Activated CD8-positive, alpha-beta memory T cell treated with anti-CD3 and anti-CD28 coated beads, Interleukin-2, amount 50 U/mL, for 24 hours (primary cell): Measurements from ENCODE around the gene LONP2.
"Not testable (repeated sequence)": the region's sequence is repeated elsewhere in the genome, so short reads cannot be mapped to it uniquely, and the experiment has no call there.

Source experiments
- DNase-seq: peaks from one replicate; pipeline ENCODE4 v3.0.0-alpha.2; 2020; ENCODE audit errors: extremely low read depth

Gene LONP2

DNA sequence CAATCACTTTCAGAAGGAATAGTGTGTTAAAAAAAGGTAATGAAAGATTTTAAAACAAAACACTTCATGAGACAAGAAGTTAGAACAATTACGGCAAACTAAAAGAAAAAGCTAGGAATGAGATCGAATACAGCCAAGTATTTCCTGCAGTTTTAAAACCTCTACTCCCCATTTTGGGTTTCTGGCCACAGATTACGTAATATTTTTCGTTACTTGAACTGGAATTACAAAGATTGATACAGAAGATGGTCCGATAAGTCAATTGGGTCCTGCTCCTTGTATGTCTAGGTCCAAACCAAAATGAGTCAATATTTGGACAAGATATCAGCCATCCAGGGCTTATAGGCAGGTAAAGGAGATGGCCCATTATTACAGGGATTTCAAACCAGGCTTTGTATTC is 88.9 kb downstream of the LONP2 start:
- no peak for DNase-seq

- DNase-seq: no peak
These were observed 90.2 kb downstream of the LONP2 start for GRCh38 chr16:48334325-48334724.

DNA sequence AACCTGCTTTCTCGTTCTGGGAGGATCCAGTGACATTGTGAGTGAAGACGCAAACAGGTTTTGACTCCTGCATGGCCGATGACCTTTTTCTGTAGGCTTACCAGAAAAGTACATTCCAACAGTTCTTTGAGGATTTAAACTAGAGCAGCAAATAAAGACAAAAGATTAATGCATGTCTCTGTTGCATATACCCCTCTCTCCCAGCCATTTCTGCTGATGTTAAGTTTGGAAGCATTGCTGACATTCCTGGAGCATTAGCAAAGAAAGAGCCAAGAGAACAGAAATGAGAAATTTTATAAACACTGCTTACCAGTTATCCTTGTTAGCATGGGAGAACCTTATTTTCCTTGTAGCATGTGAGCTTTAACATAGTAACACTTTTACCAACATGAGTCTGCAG is 91.9 kb downstream of the LONP2 start:
- no peak for DNase-seq

DNA sequence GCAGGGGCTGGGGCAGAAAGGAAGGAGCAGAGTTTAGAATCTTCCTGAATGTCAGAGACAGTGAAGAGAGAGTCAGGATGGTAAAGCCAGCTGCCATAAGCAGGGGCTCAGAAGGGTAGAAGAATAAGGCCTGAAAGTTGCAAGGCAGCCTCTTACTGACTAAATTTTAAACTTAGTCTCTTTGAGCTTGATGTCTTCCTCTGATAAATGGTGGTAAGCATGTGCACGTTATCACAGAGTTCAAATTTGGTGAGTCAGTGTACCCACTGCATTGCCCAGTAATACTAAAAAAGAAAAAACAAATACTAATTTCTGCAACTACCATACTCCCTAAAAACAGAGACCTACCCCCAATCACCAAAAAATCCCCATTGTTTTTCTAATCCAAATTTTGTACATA is 96.0 kb downstream of the LONP2 start:
- no peak for DNase-seq

GRCh38 chr16:48342591-48342990 is 98.5 kb downstream of the LONP2 start:
- DNase-seq: no peak

DNA sequence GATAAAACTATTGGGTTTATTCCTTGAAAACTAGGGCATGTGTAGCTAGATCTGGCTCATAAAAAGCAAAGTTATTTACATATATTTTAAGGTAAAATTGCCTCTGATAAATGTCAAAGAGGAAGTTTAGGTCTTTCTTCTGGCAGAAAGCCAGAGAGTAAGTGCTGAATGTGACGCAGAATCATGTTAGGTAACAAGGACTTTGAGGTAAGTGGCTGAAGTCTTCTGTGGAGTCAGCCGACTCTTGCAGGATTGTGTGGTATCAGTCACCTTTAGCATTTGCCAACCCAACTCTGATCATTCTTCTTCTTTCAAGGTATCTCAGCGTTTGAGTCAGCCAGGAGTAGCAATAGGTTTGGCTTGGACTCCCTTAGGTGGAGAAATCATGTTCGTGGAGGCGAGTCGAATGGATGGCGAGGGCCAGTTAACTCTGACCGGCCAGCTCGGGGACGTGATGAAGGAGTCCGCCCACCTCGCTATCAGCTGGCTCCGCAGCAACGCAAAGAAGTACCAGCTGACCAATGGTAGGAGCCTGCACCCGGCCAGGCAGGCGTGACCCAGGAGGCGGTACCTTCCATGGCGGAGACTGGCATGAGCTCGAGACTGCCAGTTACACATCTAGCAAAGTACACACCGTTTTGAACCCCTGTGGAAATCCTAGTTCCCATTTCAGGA is 103.2 kb downstream of the LONP2 start:
- DNase-seq: no peak

DNA sequence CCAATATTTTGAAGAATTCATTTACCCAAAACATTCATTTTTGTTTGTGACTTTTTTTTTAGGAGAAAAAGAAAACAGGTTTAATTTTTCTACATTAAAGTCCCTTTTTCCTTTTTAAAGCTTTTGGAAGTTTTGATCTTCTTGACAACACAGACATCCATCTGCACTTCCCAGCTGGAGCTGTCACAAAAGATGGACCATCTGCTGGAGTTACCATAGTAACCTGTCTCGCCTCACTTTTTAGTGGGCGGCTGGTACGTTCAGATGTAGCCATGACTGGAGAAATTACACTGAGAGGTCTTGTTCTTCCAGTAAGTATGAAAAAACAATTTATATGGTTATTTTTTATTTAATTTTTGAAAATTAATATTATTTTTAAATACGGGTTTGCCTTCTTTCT is 103.9 kb downstream of the LONP2 start:
- DNase-seq: no peak

DNA sequence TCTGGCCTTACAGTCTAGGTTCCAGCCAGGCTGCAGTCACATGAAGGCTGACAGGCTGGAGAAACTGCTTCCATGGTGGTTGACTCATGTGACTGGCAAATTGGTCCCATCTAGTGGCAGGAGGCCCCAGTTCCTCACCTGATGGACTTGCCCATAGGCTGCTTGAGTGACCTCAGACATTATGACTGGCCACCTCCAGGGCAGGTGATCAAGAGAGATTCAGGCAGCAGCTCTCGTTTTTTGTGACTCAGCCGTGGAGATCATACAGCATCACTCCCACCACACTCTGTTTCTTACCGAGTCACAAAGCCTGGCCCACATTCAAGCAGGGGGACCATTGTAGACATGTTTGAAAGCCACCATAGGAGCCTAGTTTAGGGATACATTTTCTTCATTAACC is 106.6 kb downstream of the LONP2 start:
- DNase-seq: no peak

GRCh38 chr16:48352648-48353390 is 108.7 kb downstream of the LONP2 start:
- no peak for DNase-seq

GRCh38 chr16:48353565-48354163 is 109.6 kb downstream of the LONP2 start:
- peak; percentile 13 for DNase-seq

- DNase-seq: not testable (repeated sequence)
These were observed 110.3 kb downstream of the LONP2 start for GRCh38 chr16:48354385-48354784.

GRCh38 chr16:48354877-48355855 is 111.1 kb downstream of the LONP2 start:
- DNase-seq: no peak

DNA sequence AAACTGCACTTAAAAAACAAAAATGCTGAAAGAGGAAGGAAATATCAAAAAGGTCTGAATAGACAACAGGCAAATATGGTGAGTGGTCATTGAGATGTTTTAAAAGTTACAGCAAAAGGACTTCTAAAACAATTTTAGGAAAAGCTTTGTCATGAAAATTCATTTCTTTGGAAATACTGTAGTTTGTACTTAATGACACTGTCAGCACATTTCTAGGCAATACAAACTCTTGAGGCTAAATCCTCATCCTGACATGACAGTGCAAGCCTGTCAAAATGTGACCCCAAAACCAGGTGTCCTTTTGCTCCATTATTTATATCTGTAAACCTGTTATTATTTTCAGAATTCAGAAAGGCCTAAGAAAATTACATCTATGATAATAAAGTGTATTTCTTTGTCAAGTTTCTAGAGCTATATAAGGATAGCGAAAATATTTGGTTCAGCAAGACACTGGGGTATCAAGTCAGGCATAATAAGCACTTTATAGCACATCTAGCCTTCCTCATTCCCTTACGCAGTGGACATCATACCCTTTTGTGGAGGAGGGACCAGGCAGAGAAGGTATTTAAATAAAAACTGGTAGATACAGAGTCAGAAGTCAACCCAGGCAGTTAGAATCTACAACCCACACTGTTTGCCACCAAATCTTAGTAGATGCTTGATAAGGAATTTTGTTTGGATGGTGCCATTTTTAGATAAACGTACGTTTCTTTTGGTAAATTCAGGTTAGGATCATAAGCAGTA is 112.7 kb downstream of the LONP2 start:
- DNase-seq: no peak

DNA sequence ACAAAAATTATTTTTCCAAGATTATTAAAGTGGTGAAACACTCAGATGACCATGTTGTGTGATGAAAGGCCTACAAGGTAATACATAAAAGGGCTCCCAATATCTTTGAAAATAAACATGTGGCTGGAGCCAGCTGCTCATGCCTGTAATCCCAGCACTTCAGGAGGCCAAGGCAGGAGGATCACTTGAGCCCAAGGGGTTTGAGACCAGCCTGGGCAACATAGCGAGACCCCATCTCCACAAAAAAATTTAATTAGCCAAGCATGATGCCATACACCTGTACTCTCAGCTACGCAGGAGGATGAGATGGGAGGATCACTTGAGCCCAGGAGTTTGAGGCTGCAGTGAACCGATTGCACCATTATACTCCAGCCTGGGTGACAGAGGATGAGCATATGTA is 114.3 kb downstream of the LONP2 start:
- DNase-seq: no peak

DNA sequence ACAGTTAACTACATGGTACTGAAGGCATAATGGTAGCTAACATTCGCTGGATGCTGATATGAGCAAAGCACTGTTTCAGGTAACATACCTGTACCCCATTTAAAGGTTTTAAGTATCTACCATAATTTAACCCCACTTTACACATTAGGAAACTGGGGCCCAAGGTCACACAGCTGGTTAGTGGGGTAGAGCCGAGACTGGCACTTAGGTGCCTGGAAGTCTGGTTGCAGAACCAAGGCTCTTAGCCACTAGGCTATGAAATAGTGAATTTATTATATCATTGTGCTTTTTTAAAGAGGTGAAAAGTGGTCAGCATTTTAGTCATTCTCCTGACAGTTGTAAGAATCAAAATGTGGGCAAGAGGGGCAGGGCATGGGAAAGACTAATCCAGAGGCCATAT is 115.9 kb downstream of the LONP2 start:
- no peak for DNase-seq

DNA sequence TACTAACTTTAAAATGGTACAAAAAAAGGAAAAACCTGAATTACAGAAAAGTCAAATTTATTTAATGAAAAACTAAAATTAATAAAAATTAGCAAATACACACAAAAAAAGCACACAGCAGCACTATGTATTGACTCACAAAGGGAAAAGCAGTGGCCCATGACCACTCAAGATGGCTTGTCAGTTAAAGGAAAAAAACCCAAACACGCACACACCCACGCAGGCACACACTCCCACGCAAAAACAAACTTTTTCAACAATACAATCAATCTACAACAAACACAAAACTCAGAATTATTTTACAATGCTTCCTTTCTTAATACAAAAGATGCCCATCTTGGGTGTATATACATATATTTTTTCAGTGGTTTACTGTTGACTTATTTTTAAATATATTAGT is 116.9 kb downstream of the LONP2 start:
- DNase-seq: no peak

GRCh38 chr16:48361540-48362144 is 117.5 kb downstream of the LONP2 start:
- no peak for DNase-seq

GRCh38 chr16:48365025-48365600 is 121.0 kb downstream of the LONP2 start:
- DNase-seq: no peak

GRCh38 chr16:48365601-48366164 is 121.6 kb downstream of the LONP2 start:
- DNase-seq: no peak
